ENCODE measurements around the gene SCGB1C1.
"Not testable (repeated sequence)": the region's sequence is repeated elsewhere in the genome, so short reads cannot be mapped to it uniquely, and the experiment has no call there.

The SCGB1C1 gene

DNA sequence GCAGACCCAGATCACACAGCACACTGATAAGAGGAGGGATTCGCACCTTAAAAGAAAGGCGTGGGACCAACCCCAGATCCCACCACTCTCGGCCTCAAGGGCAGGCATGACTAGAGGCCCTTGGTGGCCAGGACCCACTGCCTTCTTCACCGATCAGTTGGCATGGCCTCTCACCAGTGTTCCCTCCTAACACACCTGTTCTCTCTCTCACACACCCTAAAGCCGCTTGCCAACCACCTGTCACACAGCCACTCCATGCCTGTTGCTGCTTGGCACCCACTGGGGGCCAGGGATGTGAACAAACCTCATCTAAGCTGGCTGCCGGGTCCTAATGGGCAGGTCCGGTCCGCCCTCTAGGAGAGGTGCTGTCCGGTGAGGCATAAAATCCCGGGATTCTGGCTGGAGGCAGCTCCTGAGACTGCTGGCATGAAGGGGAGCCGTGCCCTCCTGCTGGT is at the start of gene SCGB1C1:
Gene SCGB1C1, plus strand, starts transcription at position 405 of the 455 bp plus-strand sequence. Its CDS starts 22 bp downstream, at position 427.
- DNase-seq: not testable (repeated sequence)

GRCh38 chr11:180242-180641 is 12.6 kb upstream of the SCGB1C1 start:
- not testable (repeated sequence) for DNase-seq

- DNase-seq: not testable (repeated sequence)
These were observed 3.6 kb upstream of the SCGB1C1 start for GRCh38 chr11:189200-189783.

- DNase-seq: not testable (repeated sequence)
These were observed 3.0 kb upstream of the SCGB1C1 start for GRCh38 chr11:189843-190311.

- DNase-seq: not testable (repeated sequence)
These were observed 2.3 kb upstream of the SCGB1C1 start for GRCh38 chr11:190546-190945.

DNA sequence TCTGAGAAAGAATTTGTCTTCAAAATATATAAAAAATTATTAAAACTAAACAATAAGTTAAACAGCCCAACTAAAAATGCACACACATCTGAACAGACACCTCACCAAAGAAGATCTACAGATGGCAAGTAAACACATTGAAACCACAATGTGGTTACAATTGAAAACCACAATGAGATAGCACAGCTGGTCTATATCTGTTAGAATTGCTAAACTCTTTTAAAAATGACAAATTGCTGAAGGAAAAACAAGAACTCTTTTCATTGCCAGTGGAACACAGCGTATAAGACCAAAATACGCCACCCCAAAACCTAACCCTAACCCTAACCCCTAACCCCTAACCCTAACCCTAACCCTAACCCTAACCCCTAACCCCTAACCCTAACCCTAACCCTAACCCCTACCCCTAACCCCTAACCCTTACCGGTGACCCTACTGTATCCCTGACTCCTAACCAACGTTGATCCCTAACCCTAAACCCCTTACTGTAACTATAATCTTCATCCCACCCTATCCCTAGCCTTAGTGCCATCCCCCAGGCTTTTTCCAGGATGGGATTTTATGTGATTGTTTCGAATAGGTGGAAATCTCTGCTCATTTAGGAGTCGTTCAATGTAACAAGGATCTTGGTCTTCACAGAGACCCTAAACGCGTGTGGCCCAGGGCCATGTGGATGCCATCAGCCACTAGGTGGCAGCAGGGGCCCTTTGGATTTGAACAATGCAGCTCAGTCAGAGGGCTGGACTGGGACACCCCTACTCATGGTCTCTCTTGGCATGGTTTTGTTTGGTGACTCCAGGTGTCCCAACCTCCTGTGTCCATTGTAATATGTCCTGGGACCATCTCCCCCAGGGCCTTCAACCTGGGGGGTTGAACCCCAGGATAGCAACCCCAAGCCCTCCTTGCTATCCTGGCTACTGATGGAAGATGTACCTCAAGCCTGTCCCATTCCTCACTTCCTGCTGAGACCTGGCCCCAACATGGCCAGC is 1.1 kb upstream of the SCGB1C1 start:
- not testable (repeated sequence) for DNase-seq

DNA sequence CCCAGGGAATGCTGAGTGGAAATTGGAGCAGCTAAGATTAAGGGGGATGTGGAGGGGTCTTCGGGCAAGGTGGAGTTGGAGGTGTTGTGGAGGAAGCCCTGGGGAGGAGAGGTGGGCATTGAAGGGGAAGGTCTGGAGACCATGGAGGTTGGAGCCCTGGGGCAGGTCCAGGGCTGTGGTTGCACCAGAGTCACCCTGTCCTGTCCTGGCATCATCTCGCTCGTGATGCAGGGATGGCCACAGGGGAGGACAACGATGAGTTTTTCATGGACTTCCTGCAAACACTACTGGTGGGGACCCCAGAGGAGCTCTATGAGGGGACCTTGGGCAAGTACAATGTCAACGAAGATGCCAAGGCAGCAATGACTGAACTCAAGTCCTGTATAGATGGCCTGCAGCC is 603 bp downstream of the SCGB1C1 start:
- DNase-seq: not testable (repeated sequence)

GRCh38 chr11:196786-197731 is 4.2 kb downstream of the SCGB1C1 start:
- DNase-seq: no peak

DNA sequence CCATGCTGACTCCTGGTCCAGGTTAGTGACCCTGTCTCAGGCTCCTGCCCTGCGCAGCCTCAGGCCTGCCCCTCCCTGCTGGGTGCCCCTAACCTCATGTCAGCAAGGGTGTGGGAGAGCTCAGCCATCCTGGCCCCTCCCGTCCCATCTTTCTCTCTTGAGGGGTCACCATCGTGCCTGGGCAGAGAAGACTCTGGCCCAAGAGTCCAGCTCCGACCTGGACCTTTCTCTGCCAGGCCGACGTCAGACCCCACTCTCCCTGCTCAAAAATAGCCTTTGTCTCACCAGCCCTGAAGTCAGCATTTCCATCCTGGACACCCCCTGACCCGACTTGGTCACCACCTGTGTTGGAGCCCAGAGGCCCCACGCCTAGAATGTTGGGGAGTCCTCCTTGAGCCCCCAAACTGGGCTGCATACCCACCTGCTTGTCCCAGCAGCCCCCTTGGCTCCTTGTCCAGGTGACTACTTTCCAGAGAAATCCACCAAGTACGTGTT is 4.9 kb downstream of the SCGB1C1 start:
- DNase-seq: no peak

GRCh38 chr11:198236-198806 is 5.4 kb downstream of the SCGB1C1 start:
- DNase-seq: no peak

DNA sequence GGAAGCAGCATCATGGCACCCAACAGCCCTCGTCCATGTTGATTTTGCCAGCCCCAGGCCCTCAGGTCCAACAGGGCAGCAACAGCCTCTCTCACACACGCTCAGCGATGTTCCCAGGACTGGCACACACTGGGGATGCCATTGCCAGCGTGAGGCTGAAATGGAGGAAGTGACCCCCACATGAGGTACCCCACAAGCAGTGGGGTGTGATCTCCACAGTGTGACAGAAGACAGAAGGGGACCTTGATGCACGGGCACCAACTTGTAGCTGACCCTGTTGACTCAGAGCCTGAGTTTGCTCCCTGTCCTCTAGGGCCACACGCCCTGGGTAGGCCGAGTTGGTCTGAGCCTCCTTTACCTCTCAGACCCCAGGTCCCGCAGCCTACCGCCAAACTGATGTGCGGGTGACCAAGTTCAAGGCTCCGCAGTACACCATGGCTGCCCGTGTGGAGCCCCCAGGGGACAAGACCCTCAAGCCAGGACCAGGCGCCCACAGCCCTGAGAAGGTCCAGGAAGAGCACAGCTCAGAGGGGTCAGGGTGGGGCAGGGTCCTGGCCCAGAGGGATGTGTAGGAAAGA is 6.2 kb downstream of the SCGB1C1 start:
- DNase-seq: no peak

DNA sequence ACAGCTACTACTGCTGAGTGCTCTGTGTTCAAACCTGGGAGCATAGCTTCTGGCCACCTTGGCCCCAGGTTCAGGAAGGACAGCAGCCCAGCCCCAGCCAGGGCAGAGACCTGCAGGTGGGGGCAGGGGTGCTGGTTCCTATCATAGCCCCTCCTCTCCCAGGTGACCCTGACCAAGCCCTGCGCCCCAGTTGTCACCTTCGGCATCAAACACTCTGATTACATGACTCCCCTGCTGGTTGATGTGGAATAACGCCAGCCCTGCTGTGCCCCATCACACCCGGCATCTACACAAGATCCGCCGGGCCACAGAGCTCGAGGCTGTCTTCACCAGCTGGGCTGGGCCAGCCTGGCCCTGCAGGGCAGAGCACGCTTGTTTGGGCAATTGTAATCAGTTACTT is 6.9 kb downstream of the SCGB1C1 start:
- DNase-seq: no peak

- no peak for DNase-seq
These were observed 7.5 kb downstream of the SCGB1C1 start for GRCh38 chr11:200224-201003.

DNA sequence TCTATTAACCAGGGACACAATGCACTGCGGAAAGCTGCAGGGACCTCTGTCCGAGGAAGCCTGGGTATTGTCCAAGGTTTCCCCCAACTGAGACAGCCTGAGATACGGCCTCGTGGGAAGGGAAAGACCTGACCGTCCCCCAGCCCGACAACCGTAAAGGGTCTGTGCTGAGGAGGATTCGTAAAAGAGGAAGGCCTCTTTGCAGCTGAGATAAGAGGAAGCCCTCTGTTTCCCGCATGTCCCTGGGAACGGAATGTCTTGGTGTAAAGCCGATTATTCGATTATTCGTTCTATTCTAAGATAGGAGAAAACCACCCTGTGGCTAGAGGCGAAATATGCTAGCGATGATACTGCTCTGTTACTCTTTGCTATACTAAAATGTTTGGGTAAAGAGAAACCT is 9.1 kb downstream of the SCGB1C1 start:
- DNase-seq: no peak

- DNase-seq: no peak
These were observed 9.6 kb downstream of the SCGB1C1 start for GRCh38 chr11:202490-202889.

- DNase-seq: no peak
These were observed 10.4 kb downstream of the SCGB1C1 start for GRCh38 chr11:203056-203944.

DNA sequence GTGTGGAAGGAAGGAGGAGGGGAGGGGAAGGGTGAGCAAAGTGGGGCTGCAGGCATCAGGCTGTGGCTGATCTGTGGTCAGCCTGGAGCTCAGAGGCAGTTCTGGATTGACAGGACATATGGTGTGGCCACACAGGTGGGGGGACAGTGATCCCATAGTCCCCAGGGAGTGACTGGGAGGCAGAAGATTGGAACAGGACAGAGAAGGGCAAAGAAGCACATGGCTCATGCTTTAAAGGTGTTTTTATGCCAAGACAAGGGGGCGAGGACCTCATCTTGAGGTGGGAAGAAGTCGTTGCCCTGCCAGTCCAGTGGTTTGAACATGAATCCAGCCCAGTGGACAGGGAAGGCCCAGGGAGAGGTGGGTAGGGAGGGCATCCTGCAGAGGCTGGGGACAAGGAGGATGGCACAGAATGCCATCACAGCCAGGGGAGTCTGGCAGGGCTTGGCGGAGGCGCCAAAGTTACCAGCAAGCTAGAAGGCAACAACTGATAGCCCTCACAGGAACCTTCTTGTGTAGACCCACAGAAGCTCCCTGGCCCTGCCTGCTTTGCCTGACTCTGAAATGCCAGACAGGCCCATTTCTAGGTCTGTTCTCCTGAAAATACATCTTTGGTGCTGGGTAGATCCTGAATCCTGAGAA is 11.2 kb downstream of the SCGB1C1 start:
- DNase-seq: no peak

DNA sequence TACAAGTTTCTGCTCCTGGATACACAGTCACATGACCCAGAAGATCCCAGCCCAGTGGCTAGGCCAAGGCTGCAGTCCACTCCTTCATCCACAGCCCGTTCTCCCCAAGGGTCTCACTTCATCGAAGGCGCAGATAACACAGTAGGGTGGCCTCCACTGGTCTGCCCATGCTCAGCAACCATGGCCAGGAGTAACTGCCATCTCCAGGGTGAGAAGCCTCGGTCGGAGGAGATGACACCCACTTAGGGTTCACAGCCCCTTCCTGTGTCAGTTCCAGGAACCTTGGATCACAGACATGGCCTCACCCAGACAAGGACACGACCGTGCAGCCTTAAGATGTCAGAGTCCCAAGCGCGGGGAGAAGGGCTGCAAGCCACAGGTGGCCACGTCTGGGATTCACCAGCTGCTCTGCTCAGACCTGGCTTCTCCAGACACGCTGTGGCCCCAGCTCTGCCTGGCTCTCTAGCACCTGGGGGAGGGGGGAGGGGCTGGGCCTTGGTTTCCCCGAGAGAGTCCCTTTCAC is 11.8 kb downstream of the SCGB1C1 start:
- no peak for DNase-seq
